Measurements from ENCODE around the gene VENTX.

The VENTX gene

GRCh38 chr10:133238466-133238804 is 780 bp downstream of the VENTX start:
- DNase-seq, result no peak

DNA sequence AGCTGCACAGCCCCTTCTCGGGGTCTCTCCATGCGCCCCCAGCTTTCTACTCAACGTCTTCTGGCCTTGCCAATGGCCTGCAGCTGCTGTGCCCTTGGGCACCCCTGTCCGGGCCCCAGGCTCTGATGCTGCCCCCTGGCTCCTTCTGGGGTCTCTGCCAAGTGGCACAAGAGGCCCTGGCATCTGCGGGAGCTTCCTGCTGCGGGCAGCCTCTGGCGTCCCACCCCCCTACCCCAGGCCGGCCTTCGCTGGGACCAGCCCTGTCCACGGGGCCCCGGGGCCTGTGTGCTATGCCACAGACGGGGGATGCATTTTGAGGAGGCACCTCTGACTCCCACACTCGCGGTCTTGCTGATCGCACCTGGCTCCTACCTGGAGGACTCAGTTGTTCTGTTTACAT is 2.3 kb downstream of the VENTX start:
- DNase-seq, result no peak

GRCh38 chr10:133241501-133242205 is 4.0 kb downstream of the VENTX start:
- no peak for DNase-seq

DNA sequence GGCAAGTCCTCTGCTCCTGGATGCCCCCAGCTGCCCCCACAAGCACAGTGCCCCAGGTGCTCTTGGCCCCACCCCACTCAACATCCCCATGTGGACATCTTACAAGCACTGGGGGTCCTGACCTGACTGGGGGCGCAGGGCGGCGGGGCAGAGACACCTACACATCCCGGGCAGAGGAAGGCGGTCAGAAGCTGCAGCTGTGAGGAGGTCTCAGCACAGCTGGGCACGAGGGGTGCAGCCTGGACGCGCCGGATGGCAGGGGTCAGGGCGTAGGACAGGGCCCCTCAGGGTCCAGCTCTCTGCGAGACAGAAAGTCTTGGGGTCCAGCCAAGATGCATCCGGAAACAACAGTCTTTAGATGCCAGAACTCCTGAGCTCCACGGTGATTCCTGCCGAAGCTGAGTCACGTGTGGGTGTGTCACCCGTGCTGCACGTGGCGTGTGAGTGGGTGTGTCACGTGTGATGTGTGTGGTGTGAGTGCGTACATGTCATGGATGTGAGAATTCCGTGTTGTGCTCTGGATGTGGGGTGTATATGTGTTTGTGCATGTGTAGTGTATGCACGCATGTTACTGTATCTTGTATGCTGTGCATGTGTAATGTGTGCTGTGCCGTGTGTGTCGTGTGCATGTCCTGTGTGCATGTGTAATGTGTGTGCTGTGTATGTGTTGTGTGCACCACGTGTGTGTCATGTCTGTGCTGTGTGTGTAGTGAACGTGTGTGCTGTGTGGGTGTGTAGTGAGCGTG is 5.1 kb downstream of the VENTX start:
- DNase-seq, result no peak

DNA sequence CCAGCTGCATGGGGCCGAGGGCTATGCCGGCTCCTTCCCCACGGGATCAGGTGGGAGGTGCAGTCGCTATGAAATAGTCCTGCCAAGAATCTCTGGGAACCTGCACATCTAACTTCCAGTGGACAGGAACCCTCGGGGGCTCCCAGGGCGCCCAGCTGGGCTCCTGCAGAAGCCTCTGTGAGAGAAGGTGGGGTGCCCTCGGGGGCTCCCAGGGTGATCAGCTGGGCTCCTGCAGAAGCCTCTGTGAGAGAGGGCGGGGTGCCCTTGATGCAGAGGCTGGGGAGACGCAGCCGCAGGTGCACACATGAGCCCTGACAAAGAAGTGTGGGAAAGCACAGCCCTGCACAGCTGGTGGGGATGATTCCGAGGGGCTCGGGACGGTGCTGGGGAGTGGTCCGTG is 5.9 kb downstream of the VENTX start:
- no peak for DNase-seq

GRCh38 chr10:133245439-133246235 is 8.0 kb downstream of the VENTX start:
- DNase-seq, result peak; percentile 35

DNA sequence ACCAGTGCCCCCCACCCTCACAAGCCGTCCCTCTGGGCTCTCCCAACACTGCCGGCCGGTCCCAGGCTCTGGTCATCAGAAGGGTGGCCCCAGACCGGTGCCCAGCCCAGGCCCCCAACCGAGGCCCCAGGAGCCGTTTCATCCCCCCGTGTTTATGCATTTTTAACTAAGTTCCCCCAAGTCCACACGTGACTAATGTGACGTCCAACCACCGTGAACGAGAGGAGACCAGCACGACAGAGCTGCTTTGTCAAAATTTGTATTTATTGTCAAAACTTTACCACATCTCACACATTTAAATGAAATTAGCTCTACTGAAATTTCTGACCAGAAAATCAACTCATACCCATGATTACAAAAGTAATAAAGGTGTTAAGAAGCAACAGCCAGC is 8.6 kb downstream of the VENTX start:
- no peak for DNase-seq

DNA sequence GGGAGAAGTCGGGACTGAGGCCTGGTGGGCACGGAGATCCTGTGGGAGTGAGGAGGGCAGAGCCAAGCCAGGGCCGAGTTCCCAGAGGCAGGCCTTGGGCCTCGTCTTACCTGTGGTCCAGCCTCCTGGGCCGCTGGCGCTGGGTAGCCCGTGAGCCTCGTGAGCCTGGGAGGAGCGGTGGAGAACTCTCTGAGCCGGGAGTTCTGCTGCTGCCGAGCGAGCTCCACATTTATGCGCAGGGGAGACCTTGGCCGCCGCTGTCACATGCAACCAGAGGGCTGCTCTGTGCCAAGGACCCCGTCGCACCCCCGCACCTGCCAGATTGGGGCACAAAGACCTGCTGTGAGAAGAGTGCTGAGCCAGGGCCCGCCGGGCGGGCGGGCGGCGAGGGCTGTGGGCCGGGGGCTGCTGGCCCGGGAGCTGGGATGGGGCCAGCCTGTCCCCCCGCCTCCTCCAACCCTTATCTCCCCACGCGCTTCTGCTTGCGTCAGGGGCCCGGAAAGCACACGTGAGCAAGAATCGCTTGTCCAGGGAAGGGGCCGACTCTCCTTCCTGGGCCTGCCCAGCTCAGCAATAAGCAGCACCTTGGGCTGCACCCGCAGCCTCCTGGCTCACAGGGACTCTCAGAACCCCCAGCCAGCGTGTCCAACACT is 10.2 kb downstream of the VENTX start:
- no peak for DNase-seq

DNA sequence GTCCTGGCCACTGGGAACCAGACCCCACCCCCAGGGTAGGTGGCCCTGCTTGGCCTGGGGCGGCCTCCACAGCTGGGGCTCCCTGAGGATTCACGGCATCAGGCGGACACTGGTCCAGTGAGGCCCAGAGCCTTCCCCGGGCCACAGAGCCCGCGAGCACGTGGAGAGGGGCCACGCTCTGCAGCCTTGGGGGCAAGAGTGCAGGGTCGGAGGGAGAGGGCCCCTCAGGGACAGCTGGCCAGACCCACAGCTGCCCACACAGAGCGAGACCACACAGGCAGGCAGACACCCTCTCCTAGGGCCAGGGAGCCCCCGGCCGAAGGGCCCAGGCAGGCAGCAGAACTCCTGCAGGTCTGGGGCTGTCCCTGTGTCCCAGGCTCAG is 10.7 kb downstream of the VENTX start:
- no peak for DNase-seq

GRCh38 chr10:133249094-133249780 is 11.6 kb downstream of the VENTX start:
- no peak for DNase-seq

- no peak for DNase-seq
Observed at GRCh38 chr10:133249975-133250754, 12.5 kb downstream of the VENTX start.

GRCh38 chr10:133251388-133252222 is 13.9 kb downstream of the VENTX start:
- no peak for DNase-seq

DNA sequence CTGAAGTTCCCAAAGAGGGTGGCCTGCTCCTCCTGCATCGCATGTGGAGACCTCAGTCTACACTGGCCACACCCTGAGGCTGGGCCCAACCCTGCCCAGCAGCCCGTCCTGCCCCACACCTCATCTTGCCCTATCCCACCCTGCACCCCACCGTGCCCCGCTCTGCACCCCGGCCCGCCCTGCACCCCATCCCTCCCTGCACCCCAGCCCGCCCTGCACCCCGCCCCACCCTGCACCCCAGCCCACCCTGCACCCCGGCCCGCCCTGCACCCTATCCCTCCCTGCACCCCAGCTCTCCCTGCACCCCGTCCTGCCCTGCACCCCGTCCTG is 14.5 kb downstream of the VENTX start:
- no peak for DNase-seq

DNA sequence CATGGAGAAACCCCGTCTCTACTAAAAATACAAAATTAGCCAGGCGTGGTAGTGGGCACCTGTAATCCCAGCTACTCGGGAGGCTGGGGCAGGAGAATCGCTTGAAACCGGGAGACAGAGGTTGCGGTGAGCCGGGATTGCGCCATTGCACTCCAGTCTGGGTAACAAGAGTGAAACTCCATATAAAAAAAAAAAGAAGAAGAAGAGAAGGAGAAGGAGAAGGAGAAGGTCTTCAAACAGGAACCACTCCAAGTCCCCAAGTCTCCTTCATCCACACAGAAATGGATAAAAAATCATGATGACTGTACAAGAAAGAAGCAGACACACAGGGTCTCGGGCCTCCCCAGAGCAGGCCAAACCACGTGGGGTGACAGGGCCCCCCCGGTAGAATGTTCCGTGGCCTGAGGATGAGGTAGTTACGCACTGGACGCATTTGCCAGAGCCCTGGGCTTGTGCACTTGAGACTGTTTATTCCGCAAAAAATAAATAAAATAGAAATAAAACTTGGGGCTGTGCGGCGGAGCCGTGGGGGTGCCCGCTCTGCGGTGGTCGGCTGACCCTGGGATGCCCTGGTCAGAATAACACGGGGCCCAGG is 15.8 kb downstream of the VENTX start:
- no peak for DNase-seq

DNA sequence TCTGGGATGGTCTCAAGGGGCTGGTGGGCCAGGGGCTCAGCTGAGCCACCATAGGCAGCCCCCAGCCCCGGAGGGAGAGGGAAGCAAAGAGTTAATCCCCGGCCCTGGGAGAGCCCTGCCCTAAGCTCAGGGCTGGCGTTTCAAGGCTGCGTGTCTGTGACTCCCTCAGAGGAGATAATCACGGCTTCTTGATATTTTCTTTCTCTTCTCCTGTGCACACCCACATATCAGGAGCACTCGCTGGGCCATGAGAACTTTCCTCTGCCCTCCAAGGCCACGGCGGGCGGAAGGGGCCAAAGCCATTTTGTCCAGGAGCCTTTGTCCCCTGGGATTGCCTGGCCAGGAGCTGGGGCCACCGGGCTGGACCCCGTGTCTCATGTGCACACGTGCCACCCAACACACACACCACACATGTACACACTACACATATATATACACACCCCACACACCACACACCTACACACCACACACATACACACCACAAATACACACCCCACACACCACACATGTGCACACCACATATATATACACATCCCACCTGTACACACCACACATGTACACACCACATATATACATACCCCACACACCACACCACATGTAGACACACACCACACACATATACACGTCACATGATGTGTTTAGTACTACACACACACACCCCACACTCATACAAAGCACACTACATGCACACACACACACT is 16.9 kb downstream of the VENTX start:
- no peak for DNase-seq

- no peak for DNase-seq
Observed at GRCh38 chr10:133255323-133255722, 17.7 kb downstream of the VENTX start.

DNA sequence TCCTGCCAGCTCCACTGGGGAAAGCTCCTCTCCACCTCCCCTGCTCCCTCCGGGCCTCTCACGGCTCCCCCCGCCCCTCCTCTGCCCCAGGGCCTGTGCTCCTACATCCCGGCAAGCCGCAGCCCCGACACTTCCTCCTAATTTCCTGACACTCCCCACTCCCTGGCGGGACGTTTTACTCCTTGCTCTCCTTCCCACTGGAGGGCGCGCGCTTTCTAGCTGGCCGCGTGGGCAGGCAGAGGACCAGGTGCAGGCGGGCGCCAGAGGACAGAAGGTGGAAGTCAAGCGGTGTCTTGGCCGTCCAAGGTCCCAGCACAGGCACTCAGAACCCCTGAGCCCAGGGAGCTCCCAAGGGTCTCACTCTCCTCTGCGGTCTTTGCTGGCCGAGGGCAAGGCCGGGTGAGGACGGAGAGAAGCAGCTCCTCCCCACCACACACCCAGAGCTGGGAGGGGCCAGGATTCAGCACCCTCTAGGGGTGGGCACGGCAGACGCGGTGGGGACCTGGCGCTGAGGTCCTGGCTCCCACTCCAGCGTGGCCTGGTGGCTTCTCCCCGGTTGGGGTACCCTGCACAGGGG is 19.9 kb downstream of the VENTX start:
- peak; percentile 51 for DNase-seq

GRCh38 chr10:133258066-133258817 is 20.6 kb downstream of the VENTX start:
- no peak for DNase-seq
